Transverse colon (tissue), 4 donors: ENCODE data around the gene MSI2.

Source experiments
- EP300 ChIP-seq: sonication (generic); formaldehyde crosslinking; IDR thresholded peaks from one replicate; pipeline ENCODE4 v1.6.1; 2017; ENCODE audit warnings: antibody characterized with exemption, low read depth
- POLR2AphosphoS5 ChIP-seq, 3 donors: sonication (generic); formaldehyde crosslinking; IDR thresholded peaks; one replicate each; pipeline ENCODE4 v1.6.1; 2016; ENCODE audit warnings: antibody characterized with exemption in 3 of 3
- TF ChIP-seq, protein P1 (sequence below), 5 experiments: fragments of 200-600 bp in 3 of 5; fragments of 450-650 bp in 2 of 5; sonication (generic) in 3 of 5; IDR thresholded peaks; 1 replicate in 2 of 5; 2 replicates in 3 of 5; pipeline ENCODE4 v1.5.1; 2016 to 2017; ENCODE audit warnings: antibody characterized with exemption in 5 of 5, inconsistent platforms in 3 of 5, mild to moderate bottlenecking in 2 of 5, moderate library complexity in 1 of 5

GRCh38 chr17:57553991-57554825 is 297.9 kb downstream of the MSI2 start:
- TF ChIP-seq EP300 (no peak), POLR2AphosphoS5 (IDR thresholded peaks at IDR 0.05) (no peak)
- TF ChIP-seq, protein P1, sequence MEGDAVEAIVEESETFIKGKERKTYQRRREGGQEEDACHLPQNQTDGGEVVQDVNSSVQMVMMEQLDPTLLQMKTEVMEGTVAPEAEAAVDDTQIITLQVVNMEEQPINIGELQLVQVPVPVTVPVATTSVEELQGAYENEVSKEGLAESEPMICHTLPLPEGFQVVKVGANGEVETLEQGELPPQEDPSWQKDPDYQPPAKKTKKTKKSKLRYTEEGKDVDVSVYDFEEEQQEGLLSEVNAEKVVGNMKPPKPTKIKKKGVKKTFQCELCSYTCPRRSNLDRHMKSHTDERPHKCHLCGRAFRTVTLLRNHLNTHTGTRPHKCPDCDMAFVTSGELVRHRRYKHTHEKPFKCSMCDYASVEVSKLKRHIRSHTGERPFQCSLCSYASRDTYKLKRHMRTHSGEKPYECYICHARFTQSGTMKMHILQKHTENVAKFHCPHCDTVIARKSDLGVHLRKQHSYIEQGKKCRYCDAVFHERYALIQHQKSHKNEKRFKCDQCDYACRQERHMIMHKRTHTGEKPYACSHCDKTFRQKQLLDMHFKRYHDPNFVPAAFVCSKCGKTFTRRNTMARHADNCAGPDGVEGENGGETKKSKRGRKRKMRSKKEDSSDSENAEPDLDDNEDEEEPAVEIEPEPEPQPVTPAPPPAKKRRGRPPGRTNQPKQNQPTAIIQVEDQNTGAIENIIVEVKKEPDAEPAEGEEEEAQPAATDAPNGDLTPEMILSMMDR (IDR thresholded peaks at IDR 0.05), result no peak
